AG08396 (cell line): ENCODE measurements around the gene LURAP1L.

Experiments
- DNase-seq: peaks from one replicate; pipeline ENCODE4 v3.0.0; 2012; ENCODE audit warnings: low spot score, mixed read lengths

Gene LURAP1L

DNA sequence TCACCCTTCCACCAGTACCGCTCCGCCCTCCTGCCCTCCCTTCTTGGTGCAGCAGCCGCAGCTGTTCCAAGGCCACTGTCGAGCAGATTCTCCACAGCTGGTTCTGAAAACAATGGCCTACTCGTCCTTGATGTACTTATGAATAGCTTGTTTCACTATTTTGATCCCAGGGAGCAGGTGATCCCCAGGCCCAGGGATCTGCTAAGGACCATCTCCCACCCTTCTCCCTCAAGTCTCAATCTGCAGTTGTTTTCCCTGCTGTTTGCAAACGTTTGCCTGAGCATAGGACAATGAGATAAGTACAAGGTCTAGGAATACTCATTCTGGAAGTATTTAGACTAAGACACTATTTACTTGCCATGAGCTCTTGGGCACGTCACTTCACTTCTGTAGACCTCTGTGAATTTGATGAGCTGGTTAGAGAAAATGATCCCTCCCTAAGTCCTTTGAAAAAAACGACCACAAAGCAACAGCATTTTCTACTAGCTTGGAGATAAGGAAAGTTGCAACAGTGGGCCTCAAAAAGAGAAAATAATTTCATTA is 1.8 kb downstream of the LURAP1L start:
- peak; percentile 17 for DNase-seq

DNA sequence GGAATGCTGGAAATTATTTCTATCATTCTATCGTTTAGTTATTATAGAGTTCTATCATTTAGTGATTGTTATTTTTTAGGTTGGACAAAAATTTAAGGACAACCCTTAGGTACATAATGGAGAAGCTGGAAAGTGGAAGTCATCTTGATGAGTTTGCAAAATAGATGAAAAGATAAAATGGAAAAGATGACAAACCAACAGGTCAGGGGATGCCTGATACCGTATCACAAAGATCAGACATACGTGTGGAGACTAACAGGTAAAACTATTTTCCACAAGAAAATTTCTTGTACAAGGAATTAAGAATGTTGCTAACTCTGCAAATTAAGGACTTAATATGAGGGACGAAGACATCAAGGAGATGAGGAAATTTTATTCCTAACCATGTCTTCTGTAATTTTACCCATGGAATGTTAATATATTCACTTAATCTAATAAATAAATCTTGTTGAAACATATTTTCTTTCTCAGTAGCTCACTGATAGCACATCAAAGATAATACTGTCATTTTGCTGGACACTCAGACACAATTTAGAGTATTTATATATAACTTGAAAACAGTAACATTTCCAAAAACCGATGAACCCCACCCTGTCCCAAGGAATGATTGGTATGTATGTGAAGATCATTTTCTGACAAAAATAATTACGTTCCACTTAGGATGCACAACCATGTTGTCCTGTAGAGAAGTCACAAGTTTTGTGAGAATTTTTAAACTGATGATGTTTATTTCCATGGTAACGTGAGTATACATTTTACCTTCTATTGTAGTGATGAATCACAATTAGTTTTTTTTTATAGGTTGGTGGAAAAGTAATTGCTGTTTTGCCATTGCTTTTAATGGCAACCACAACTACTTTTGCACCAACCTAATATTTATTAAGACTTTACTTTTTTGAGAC is 2.6 kb downstream of the LURAP1L start:
- peak; percentile 15 for DNase-seq

DNA sequence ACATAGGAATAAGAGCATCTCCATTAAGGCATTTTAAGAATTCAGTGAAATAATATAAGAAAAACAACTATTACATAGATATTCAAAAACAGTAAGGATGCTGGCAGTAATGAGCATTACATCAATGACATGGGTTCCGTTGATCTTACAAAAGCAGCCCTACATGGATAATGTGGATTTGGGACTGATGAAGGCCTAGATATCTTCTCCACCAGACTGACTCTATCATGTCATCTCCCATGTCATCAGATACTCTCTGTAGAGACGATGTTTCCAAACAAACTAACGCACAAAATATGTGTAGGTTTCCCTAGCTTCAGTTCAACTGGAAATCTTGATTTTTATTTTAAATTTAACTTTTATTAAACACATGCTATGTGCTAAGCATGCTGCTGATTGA is 3.6 kb downstream of the LURAP1L start:
- DNase-seq = no peak

- DNase-seq = no peak
Measured at GRCh38 chr9:12781226-12781733, 6.5 kb downstream of the LURAP1L start.

DNA sequence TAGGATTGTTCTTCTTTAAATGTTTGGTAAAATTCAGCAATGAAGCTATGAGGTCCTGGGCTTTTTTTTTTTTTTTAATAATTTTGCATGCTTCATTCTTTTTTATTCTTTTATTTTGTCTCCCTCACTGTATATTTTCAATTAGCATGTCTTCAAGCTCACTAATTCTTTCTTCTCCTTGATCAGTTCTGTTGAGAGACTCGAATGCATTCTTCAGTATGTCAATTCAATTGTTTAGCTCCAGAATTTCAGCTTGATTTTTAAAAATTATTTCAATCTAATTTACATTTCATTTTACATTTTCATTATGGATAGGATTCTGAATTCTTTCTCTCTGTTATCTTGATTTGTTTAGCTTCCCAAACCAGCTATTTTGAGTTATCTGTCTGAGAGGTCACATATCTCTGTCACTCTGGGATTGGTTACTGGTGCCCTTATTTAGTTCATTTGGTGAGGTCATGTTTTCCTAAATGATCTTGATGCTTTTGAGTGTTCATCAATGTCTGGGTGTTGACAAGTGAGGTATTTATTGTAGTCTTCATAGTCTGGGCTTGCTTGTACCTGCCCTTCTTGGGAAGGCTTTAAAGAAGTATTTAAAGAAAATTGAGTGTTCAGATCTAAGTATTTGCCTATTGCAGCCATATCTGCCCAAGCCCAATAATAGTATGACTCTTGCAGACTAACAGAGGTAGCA is 9.1 kb downstream of the LURAP1L start:
- no peak for DNase-seq

- DNase-seq = peak; percentile 60
Measured at GRCh38 chr9:12784461-12785259, 9.8 kb downstream of the LURAP1L start.

- DNase-seq = no peak
Measured at GRCh38 chr9:12785260-12785770, 10.5 kb downstream of the LURAP1L start.

DNA sequence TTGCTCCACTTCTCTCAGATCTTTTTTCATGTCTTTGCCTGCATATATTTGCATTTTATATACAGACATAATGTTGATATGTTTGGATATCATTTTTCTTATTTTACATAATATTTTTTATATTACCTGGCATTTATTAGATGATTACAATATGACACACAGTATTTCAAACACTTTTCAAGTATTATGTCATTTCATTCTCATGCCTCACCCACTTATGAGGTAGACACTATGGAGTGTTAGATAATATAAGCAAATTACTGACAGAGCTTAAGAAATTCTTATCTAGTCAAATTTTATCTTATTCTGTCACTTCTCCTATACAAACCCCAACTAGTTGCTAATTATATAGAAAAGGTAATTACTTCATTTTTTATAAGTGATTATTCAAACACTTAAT is 11.1 kb downstream of the LURAP1L start:
- no peak for DNase-seq

GRCh38 chr9:12790001-12790400 is 15.2 kb downstream of the LURAP1L start:
- DNase-seq = no peak

GRCh38 chr9:12790883-12791282 is 16.1 kb downstream of the LURAP1L start:
- no peak for DNase-seq

DNA sequence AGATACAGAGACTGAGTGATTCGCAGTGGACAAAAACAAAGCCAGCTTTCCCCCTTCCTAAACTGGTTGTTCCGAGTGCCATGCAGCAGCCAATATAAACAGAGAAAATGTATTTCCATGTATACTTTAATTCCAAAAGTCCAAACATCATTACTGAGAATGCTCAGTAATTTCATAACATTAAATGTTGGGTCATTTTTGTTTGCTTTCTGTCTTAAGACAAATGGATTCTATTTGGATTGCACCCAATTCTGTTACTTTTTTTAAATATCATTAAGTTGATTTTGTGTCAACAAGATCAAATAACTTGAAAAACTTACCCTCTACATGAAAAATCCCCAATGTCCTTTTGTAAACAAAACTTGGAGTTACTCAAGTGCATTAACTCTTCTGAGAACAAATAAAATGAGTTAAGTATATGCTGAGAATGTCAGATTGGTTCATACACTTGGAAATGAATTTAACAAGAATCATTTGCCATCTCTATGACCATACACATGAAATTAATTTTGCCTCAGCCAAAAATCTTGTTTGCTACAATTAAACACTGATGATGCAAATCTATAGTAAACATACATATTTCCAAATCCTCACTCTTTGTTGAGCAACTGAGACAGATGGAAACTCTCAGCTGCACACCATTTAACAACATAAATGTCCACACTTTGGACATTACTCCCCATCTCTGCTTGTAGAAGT is 19.4 kb downstream of the LURAP1L start:
- no peak for DNase-seq

DNA sequence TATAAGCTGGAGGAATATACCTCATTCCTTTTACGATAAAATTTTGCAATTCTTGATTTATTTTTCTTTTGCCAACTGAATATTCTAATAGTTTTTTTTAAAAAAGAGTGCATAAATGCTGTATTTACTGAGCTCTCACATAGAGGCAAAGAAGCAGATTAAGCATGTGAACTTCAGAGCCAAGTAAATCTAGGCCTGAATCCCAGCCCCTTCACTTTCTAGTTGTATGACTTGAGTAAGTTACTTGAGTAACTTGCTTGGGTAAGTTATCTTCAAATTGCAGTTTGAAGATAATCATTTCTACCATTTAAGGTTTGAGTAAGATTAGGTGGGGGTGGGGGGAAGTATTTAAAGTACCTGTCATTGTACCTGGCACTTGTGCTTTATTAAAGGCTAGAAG is 21.8 kb downstream of the LURAP1L start:
- no peak for DNase-seq

GRCh38 chr9:12797037-12797436 is 22.2 kb downstream of the LURAP1L start:
- no peak for DNase-seq

DNA sequence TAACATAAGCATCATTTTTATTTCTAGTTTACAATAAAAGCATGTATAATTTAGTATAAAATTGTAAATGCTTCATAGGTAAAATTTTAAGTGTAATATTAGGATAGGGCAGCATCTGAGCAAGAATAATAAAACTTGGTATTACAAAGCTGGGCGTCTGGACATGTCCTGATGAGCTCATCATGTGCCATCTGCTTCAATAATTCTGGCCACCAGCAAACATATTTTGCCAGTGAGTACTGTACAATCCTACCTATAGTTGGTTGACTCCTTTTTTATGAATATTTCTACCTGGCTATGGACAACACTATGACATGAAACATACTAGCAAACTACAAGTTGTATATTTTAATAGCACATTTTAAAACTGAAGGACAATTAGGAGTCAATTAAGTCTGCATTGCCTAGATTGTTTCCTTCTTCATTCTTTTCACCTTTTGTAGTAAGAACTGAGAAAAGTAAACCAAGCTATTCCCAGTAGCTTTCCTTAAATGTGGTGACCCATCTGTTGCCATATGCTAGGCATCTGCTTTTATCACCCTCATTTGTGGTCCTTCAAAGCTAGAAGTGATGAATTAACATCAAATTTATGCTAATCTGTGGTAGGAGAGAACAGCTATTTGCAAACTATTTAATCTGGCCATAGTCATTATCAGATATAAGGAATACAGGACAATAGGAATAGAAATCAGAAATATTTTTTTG is 23.4 kb downstream of the LURAP1L start:
- no peak for DNase-seq

DNA sequence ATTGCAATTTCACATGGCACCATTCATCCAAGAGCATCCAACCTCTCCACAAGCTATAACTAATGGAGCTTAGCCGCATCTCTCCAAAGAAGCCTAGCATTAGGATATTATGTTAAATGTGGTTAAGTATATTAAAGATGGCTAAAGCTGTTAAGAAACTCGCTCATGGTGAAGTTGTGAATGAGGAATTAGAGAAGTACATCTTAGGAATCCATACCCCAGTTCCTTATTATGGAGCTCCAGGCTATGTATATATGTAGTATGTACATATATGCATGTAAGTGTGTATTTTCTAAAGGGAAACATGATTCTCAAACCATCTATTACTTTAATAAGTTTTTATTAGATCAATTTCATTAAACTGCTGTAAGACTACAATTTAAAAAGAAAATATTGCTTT is 26.4 kb downstream of the LURAP1L start:
- DNase-seq = no peak

GRCh38 chr9:12801663-12802062 is 26.8 kb downstream of the LURAP1L start:
- no peak for DNase-seq

DNA sequence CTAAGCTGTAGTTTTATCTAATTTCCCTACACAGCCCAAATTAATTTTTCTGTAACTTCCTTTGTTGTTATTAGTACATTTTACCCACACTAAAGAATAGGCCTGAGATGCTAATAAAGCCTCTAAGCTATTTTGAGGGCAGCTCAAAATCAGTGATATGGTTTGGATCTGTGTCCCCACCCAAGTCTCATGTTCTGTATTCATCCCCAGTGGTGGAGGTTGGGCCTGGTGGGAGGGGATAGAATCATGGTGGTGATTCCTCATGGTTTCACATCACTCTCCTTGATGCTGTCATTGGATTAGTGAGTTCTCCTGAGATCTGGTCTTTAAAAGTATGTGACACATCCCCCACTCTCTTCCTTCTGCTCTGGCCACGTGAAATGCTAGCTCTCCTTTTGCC is 27.3 kb downstream of the LURAP1L start:
- DNase-seq = no peak

DNA sequence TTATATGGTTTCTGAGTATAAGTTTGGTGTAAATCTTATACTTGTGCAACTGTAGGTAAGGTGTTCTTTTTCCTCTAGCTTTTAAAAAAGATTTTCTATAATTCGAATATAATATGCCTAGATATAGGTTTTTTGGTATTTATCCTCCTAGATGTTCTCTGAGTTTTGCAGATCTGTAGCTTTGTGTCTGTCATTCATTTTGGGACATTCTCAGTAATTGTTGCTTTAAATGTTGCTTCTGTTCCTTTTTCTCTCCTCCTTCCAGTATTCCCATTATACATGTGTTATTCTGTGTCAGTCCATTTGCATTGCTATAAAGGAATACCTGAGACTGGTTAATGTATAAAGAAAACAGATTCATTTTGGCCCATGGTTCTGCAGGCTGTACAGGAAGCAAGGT is 33.7 kb downstream of the LURAP1L start:
- DNase-seq = no peak

- DNase-seq = no peak
Measured at GRCh38 chr9:12809720-12810119, 34.9 kb downstream of the LURAP1L start.

DNA sequence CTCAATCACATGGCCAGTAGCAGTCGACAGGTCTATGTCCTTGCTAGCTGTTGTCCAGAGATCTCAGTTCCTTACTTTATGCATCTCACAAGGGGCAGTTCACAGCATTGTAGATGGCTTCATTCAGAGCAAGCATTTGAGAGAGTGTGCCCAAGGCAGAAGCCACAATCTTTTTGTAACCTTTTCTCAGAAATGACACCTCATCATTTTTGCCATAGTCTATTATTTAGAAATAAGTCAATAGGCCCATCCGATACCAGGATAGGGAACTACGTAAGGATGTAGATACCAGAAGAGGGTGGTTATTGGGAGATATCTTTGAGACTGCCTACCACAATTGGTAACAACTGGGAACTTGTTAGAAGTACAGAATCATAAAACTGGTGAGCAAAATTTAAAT is 37.1 kb downstream of the LURAP1L start:
- no peak for DNase-seq

DNA sequence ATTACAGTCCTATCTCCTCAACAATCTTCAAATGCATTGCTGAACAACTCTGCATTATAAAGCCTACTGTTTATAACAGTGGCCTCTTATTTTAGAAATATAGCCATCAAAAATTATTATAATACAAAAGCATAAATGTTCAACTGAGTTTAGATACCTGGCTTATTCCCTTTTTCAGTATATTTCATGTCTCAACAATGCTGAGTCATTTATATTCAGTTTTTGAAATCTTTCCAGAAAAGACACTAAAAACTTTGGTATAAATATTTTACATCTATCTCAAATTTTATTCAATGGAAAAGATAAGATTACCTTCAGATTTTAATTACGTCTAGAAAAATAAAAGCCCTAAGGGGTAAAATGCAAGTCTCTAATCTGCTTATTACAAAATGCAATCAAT is 37.9 kb downstream of the LURAP1L start:
- DNase-seq = no peak
